PC-3 (cell line): Measurements from ENCODE around the gene TPH2. TPM values are rescaled to one million over a fixed set of nuclear protein-coding genes. Genes with fewer than 3 reads are reported as not detected.

Experiments used
- ATAC-seq: fragments of 200-7000 bp; cut with Tn5 transposase; 2 replicates; pipeline ENCODE4 v1.9.1; 2020; ENCODE audit warnings: mild to moderate bottlenecking, moderate library complexity
- BruUV-seq: library from RNA; stranded (reverse); fragments of 400-500 nt; replicated peaks from 2 replicates; lab custom pipeline; 2021; lab: Mats Ljungman, UMichigan
- CTCF ChIA-PET: fragments of 300-600 bp; sonication (Branson Sonifier 250); formaldehyde crosslinking; loops from one replicate; lab custom pipeline; 2022; ENCODE audit warnings: antibody characterized with exemption; lab: Charles Lee
- POLR2A ChIA-PET: fragments of 300-600 bp; sonication (Branson Sonifier 250); formaldehyde crosslinking; loops from one replicate; lab custom pipeline; 2022; ENCODE audit warnings: antibody characterized with exemption; ENCODE audit not compliant: unreplicated experiment; lab: Charles Lee
- DNase-seq: peaks from one replicate; pipeline ENCODE4 v3.0.0-alpha.2; 2015
- H2AFZ ChIP-seq: fragments of 300-600 bp; sonication (generic); 2 replicates; pipeline ENCODE4 v1.6.0; 2016; ENCODE audit warnings: antibody characterized with exemption, low read length
- H3F3A ChIP-seq: fragments of 300-600 bp; sonication (generic); one replicate; pipeline ENCODE4 v1.6.0; 2017; ENCODE audit warnings: antibody characterized with exemption, low read length, control low read depth, mild to moderate bottlenecking; ENCODE audit not compliant: unreplicated experiment
- H3K27ac ChIP-seq: fragments of 300-600 bp; sonication (generic); 2 replicates; pipeline ENCODE4 v1.5.1; 2016; ENCODE audit warnings: mild to moderate bottlenecking, low read length
- H3K27me3 ChIP-seq: fragments of 300-600 bp; sonication (generic); 2 replicates; pipeline ENCODE4 v1.6.1; 2016; ENCODE audit warnings: low read length, mixed read lengths
- H3K36me3 ChIP-seq: fragments of 300-600 bp; sonication (generic); 2 replicates; pipeline ENCODE4 v1.6.1; 2016; ENCODE audit warnings: low read depth, mixed run types, low read length, mixed read lengths
- H3K4me1 ChIP-seq: fragments of 300-600 bp; sonication (generic); 2 replicates; pipeline ENCODE4 v1.5.1; 2016; ENCODE audit warnings: low read length; ENCODE audit not compliant: insufficient read depth
- H3K4me2 ChIP-seq: fragments of 300-600 bp; sonication (generic); 2 replicates; pipeline ENCODE4 v1.6.0; 2016; ENCODE audit warnings: low read length
- H3K4me3 ChIP-seq: fragments of 300-600 bp; sonication (generic); 2 replicates; pipeline ENCODE4 v1.5.1; 2016; ENCODE audit warnings: mild to moderate bottlenecking, low read length, mixed read lengths
- H3K79me2 ChIP-seq: fragments of 300-600 bp; sonication (generic); 2 replicates; pipeline ENCODE4 v1.6.1; 2017; ENCODE audit warnings: low read length, mixed read lengths
- H3K9ac ChIP-seq: fragments of 300-600 bp; sonication (generic); 2 replicates; pipeline ENCODE4 v1.6.0; 2016; ENCODE audit warnings: mild to moderate bottlenecking, low read length
- H3K9me2 ChIP-seq: fragments of 300-600 bp; sonication (generic); replicated peaks from 2 replicates; pipeline ENCODE4 v1.6.1; 2016; ENCODE audit warnings: mixed run types, low read length, mixed read lengths
- H3K9me3 ChIP-seq: fragments of 300-600 bp; sonication (generic); 2 replicates; pipeline ENCODE4 v1.6.1; 2016; ENCODE audit warnings: low read length, mixed read lengths
- H4K20me1 ChIP-seq: fragments of 300-600 bp; sonication (generic); 2 replicates; pipeline ENCODE4 v1.6.1; 2016; ENCODE audit warnings: low read length, mixed read lengths
- CTCF ChIP-seq: fragments of 300-600 bp; sonication (generic); conservative IDR thresholded peaks from 2 replicates; pipeline ENCODE4 v1.5.1; 2017; ENCODE audit warnings: antibody characterized with exemption, low read depth, mild to moderate bottlenecking, low read length
- EZH2 ChIP-seq: fragments of 300-600 bp; sonication (generic); IDR thresholded peaks from one replicate; pipeline ENCODE4 v1.6.1; 2017; ENCODE audit warnings: antibody characterized with exemption, mild to moderate bottlenecking, low read length; ENCODE audit not compliant: unreplicated experiment
- EZH2phosphoT487 ChIP-seq: fragments of 300-600 bp; sonication (generic); IDR thresholded peaks from 2 replicates; pipeline ENCODE4 v1.6.1; 2018; ENCODE audit warnings: mild to moderate bottlenecking, antibody characterized with exemption, low read length, borderline replicate concordance
- intact Hi-C: fragments of 100-400 bp; cut with micrococcal nuclease; formaldehyde crosslinking; loops from 2 replicates; pipeline ENCODE4 v1.9.0; 2023
- total RNA-seq: library from RNA; depleted of rRNA; stranded (reverse); fragments of >200 nt; gene quantifications from 2 replicates; pipeline ENCODE4 v1.2.3, GENCODE V29; 2014

The TPH2 gene
- total RNA-seq, 1 experiment from 2014 or later, result not detected

- Histone ChIP-seq H3K27ac (no peak overlapping the region), H3K4me3 (no peak overlapping the region), H3K4me1 (peaks cover 9% of the 10 kb centered on the region; the same call in 1 of the 2 replicates), H3F3A (no peaks in the 10 kb centered on the region), H3K9me3 (no peaks in the 10 kb centered on the region), H4K20me1 (no peaks in the 10 kb centered on the region), H3K9ac (no peak overlapping the region), H2AFZ (no peak overlapping the region), H3K27me3 (no peaks in the 10 kb centered on the region), H3K4me2 (no peak overlapping the region), H3K9me2 (no peaks in the 10 kb centered on the region), H3K79me2 (no peaks in the 10 kb centered on the region), H3K36me3 (no peaks in the 10 kb centered on the region)
- DNase-seq, result no peak
- CTCF ChIA-PET, result no interaction called here
- no TSS peak for BruUV-seq
- POLR2A ChIA-PET, result no interaction called here
- no peak for TF ChIP-seq CTCF
- TF ChIP-seq EZH2phosphoT487, result no peak
- TF ChIP-seq EZH2, result no peak
- intact Hi-C loops, result no loop called here
- no peak for ATAC-seq
These were observed 136.8 kb downstream of the TPH2 start for GRCh38 chr12:72075401-72075800.

DNA sequence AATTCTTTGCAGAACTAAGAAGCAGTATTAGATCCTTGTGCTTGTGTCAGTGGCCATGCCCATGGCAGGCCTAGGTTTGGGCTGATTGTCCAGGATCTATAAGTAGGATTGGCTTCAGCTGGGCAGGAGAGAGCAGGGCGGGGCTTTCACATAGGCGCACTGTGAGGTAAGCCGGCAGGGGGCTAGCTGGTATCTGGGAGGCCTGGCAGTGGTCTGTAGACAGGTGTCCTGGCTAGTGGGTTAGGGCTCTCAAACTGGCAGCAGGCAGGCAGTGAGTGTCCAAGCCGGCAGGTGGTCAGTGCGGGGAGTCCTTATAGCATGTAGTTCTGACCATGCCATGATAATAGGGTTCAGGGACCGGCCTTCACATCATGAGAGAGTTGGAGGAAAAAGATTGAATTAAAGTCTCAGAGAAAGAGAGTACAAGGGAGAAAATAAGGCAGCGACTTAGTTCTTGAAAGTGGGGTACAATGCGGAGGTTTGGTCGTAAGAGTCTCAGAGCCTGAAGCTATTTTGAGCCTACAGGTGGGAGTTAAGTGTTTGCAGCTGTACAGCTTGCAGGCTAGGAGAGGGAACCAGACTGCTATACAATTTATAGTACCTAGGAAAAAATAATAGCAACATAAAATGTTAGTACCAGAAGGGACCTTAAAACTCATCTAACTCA lies 137.4 kb downstream of the TPH2 start:
- H3K9me2 ChIP-seq, result no peaks in the 10 kb centered on the region
- H3K4me3 ChIP-seq, result no peak overlapping the region
- H3K36me3 ChIP-seq, result no peaks in the 10 kb centered on the region
- H3K9ac ChIP-seq, result no peak overlapping the region
- H3K4me2 ChIP-seq, result no peak overlapping the region
- no peak for TF ChIP-seq CTCF
- TF ChIP-seq EZH2phosphoT487, result no peak
- TF ChIP-seq EZH2, result no peak
- no peaks in the 10 kb centered on the region for H3K9me3 ChIP-seq
- no peaks in the 10 kb centered on the region for H3F3A ChIP-seq
- no peaks in the 10 kb centered on the region for H4K20me1 ChIP-seq
- intact Hi-C loops, result no loop called here
- DNase-seq (no peak), ATAC-seq (no peak)
- H3K4me1 ChIP-seq, result peaks cover 9% of the 10 kb centered on the region; the same call in 1 of the 2 replicates
- ChIA-PET CTCF (no interaction called here), POLR2A (no interaction called here)
- H3K79me2 ChIP-seq, result no peaks in the 10 kb centered on the region
- no peaks in the 10 kb centered on the region for H3K27me3 ChIP-seq
- BruUV-seq, result no TSS peak
- H2AFZ ChIP-seq, result no peak overlapping the region
- H3K27ac ChIP-seq, result no peak overlapping the region

DNA sequence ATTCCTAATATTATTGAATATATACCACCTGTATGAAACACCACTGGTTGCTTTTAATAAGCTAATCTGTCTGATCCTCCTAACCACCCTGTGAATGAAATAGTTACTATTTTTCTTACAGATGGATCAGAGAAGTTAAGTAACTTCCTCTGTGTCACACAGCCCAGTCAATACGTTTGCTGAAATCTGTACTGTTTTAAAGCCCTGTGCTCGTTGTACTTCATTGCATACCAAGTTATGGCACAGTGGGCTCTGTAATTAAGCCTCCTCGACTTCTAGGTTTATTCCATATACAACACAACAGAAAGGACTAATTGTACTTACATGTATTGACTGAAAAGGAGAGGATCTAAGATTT lies 137.9 kb downstream of the TPH2 start:
- Histone ChIP-seq H3K36me3 (no peaks in the 10 kb centered on the region), H3K79me2 (no peaks in the 10 kb centered on the region), H3K4me1 (peaks cover 9% of the 10 kb centered on the region; the same call in 1 of the 2 replicates), H3K4me3 (no peak overlapping the region), H3F3A (no peaks in the 10 kb centered on the region), H3K9me3 (no peaks in the 10 kb centered on the region), H3K27me3 (no peaks in the 10 kb centered on the region), H3K9ac (no peak overlapping the region), H2AFZ (no peak overlapping the region), H3K9me2 (no peaks in the 10 kb centered on the region), H3K4me2 (no peak overlapping the region), H3K27ac (no peak overlapping the region), H4K20me1 (no peaks in the 10 kb centered on the region)
- ATAC-seq (no peak), DNase-seq (no peak)
- intact Hi-C loops, result no loop called here
- POLR2A ChIA-PET, result no interaction called here
- CTCF ChIA-PET, result no interaction called here
- no peak for TF ChIP-seq EZH2
- no TSS peak for BruUV-seq
